ENCODE measurements around the gene CCDC91.
A peak's percentile ranks its signal among the peaks of the same experiment; 100 is the strongest.

CCDC91 gene

GRCh38 chr12:28413460-28414109 is 223.3 kb downstream of the CCDC91 start:
- H3K4me3 ChIP-seq (ENCODE audit: control insufficient read depth, low read depth, low read length) = no peak overlapping the region
- TF ChIP-seq, protein P1, sequence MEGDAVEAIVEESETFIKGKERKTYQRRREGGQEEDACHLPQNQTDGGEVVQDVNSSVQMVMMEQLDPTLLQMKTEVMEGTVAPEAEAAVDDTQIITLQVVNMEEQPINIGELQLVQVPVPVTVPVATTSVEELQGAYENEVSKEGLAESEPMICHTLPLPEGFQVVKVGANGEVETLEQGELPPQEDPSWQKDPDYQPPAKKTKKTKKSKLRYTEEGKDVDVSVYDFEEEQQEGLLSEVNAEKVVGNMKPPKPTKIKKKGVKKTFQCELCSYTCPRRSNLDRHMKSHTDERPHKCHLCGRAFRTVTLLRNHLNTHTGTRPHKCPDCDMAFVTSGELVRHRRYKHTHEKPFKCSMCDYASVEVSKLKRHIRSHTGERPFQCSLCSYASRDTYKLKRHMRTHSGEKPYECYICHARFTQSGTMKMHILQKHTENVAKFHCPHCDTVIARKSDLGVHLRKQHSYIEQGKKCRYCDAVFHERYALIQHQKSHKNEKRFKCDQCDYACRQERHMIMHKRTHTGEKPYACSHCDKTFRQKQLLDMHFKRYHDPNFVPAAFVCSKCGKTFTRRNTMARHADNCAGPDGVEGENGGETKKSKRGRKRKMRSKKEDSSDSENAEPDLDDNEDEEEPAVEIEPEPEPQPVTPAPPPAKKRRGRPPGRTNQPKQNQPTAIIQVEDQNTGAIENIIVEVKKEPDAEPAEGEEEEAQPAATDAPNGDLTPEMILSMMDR (conservative IDR thresholded peaks at IDR 0.05; ENCODE audit: control insufficient read depth, insufficient read depth, low read depth, low read length) = no peak
- no peak for DNase-seq (ENCODE audit: low read depth)

DNA sequence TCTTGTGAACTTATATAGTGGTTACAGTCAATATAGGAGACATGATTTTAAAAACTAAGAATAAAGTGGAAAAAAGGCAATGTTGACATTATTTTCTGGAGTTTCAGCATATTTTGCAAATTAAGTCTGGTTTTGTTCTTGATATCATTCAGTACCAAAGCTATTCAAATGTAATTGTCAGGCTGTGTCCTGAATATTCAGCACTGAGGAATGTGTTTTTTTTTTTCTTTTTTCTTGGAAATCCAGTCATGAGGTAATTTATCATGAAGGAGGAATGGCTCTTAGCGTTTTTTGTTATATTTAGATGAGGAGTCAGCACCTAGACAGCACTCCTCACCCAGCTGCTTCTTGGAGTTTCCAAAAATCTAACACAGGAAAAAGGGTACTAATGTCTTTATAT is 225.5 kb downstream of the CCDC91 start:
- TF ChIP-seq, protein P1 (conservative IDR thresholded peaks at IDR 0.05; ENCODE audit: control insufficient read depth, insufficient read depth, low read depth, low read length) = no peak
- DNase-seq (ENCODE audit: low read depth) = peak; percentile 86
- no peak overlapping the region for H3K4me3 ChIP-seq (ENCODE audit: control insufficient read depth, low read depth, low read length)

GRCh38 chr12:28421374-28421773 is 231.1 kb downstream of the CCDC91 start:
- no peak for DNase-seq (ENCODE audit: low read depth)
- H3K4me3 ChIP-seq (ENCODE audit: control insufficient read depth, low read depth, low read length) = no peak overlapping the region
- TF ChIP-seq, protein P1 (conservative IDR thresholded peaks at IDR 0.05; ENCODE audit: control insufficient read depth, insufficient read depth, low read depth, low read length) = no peak

- DNase-seq (ENCODE audit: low read depth) = peak; percentile 58
- H3K4me3 ChIP-seq (ENCODE audit: control insufficient read depth, low read depth, low read length) = no peak overlapping the region
- TF ChIP-seq, protein P1 (conservative IDR thresholded peaks at IDR 0.05; ENCODE audit: control insufficient read depth, insufficient read depth, low read depth, low read length) = no peak
Measured at GRCh38 chr12:28424965-28425364, 234.7 kb downstream of the CCDC91 start.

GRCh38 chr12:28425526-28425925 is 235.3 kb downstream of the CCDC91 start:
- TF ChIP-seq, protein P1 (conservative IDR thresholded peaks at IDR 0.05; ENCODE audit: control insufficient read depth, insufficient read depth, low read depth, low read length) = no peak
- H3K4me3 ChIP-seq (ENCODE audit: control insufficient read depth, low read depth, low read length) = no peak overlapping the region
- no peak for DNase-seq (ENCODE audit: low read depth)

DNA sequence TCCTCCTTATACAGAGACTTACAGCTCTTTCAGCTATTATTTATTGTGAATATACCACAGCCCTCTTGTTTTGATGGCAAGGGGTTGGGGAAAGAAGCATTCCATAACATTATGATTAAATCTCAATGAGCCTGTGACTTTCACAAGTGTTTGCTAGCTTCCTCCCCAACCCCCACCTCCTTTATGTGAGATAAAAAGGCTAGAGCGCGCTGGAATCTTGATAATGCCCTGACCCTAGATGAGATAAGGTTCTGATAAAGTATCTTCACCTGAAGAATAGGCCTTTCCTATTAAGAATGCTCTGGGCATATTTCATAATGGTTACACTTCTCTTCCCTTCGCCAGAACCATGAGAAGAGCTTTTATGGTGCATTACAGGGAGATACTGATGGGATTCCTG is 236.8 kb downstream of the CCDC91 start:
- DNase-seq (ENCODE audit: low read depth) = no peak
- no peak overlapping the region for H3K4me3 ChIP-seq (ENCODE audit: control insufficient read depth, low read depth, low read length)
- TF ChIP-seq, protein P1 (conservative IDR thresholded peaks at IDR 0.05; ENCODE audit: control insufficient read depth, insufficient read depth, low read depth, low read length) = no peak
